Measurements from ENCODE around the gene AZIN2.

The AZIN2 gene

DNA sequence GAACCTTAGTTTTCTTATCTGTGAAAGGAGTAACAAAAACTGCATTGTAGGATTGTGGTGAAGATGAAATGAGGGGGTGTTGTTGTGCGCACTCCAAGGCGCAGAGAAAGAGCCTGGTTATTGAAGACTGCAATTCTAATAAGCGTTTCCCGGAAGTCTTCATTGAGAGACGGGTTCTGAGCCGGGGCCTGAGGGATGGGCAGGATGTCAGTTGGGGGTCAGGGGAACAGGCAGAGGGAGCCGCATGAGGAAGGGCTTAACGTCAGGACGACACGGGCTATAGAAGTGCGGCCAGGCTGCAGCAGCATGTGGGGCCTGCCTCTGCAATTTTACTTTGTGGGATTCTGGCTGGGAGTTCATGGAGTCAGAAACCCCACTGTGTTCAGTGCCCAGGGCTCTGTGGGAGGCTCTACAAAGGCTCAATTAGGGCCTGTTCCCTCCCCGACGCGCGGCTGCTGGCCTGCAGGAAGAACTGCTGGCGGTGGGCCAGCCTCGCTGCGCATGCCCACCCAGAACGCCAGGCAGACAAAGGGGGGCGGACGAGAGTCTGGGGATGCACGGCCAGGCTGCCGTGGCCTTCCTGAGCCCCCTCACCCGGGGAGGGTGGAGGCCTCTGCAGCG, 80.2 kb downstream of the AZIN2 start:
- H3K27ac ChIP-seq = no peak overlapping the region
- TF ChIP-seq, protein P1, sequence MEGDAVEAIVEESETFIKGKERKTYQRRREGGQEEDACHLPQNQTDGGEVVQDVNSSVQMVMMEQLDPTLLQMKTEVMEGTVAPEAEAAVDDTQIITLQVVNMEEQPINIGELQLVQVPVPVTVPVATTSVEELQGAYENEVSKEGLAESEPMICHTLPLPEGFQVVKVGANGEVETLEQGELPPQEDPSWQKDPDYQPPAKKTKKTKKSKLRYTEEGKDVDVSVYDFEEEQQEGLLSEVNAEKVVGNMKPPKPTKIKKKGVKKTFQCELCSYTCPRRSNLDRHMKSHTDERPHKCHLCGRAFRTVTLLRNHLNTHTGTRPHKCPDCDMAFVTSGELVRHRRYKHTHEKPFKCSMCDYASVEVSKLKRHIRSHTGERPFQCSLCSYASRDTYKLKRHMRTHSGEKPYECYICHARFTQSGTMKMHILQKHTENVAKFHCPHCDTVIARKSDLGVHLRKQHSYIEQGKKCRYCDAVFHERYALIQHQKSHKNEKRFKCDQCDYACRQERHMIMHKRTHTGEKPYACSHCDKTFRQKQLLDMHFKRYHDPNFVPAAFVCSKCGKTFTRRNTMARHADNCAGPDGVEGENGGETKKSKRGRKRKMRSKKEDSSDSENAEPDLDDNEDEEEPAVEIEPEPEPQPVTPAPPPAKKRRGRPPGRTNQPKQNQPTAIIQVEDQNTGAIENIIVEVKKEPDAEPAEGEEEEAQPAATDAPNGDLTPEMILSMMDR (conservative IDR thresholded peaks at IDR 0.05) = no peak

DNA sequence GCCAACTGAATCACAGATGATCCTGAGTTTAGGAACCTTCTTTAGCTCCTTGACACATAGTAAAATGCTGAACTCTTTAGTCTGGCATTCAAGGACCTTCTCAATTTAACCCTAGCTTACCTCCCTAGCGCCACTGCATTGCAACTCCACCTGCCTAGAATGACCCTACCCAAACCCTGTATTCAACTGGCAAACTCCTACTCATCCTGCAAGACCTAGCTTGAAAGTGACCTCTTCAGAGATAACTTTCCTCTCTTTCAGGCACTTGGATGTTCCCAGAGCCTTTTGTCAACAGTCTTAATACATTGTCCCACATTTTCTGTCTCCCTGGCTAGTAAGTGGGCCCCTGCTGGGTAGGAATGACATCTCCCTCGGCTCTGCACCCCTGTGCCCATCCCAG, 81.2 kb downstream of the AZIN2 start:
- H3K27ac ChIP-seq = no peak overlapping the region
- TF ChIP-seq, protein P1 (conservative IDR thresholded peaks at IDR 0.05) = no peak

DNA sequence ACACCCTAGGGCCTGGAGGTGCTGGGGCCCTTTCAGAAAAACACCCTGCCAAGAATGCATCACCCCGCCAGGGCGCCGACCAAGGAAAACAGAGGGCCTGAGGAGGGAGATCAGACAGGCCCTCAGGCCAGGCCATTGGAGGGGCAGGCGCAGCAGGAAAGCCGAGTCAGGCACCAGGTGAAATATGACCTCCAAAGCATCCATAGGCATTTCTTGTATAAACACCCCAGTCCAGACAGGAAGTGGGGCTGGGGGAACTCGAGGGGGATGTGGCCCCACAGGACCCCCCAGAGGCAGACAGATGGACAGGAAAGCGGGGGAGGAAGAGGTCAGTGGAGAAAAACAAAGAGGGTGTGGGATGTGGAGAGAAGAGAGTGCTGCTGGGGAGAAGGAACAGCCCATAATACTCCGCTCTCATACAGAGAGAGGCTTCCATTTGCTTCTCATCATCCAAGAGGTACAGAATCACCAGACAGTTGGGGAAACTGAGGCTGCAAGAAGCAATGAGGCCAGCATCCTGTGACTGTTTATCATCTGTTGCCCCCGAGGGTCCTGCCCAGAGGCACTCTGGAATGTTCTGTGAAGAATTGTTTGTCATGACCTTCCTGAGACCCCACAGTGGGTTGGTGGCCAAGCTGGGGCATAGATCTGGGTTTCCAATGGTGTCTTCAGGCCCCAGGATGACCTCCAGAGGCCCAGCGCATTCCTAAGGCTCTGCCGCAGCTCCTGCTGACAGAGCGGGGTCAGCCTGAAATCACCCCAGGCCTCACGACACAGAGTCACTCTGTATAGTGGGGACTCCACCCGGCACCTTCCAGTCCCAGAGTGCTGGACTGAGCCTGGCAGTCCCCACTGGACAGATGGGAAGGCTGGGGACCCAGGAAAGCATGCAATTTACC, 82.9 kb downstream of the AZIN2 start:
- TF ChIP-seq, protein P1 (conservative IDR thresholded peaks at IDR 0.05) = no peak

DNA sequence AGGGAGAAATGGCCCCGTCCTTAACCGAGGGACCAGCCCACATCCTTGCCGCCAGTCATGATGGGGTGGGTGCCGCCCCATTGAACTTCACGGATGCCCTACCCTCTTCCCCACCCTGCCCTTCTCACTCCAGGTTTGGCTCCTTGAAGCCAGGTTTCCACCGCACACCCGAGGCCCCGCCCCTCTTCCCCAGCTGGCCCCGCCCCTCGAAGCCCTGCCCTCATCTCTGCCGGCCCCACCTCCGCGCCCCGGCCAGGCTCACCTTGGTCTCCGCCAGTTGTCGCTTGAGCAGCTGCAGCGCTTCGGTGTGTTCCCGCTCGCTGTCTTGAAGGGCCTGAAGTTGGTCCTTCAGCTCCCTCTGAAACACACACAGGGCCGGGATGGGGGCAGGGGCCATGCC, 84.3 kb downstream of the AZIN2 start:
- TF ChIP-seq, protein P1 (conservative IDR thresholded peaks at IDR 0.05) = no peak
- H3K27ac ChIP-seq = no peak overlapping the region

More for the DNA sequence above, 82.9 kb downstream of the AZIN2 start:
- no peak overlapping the region for H3K27ac ChIP-seq

DNA sequence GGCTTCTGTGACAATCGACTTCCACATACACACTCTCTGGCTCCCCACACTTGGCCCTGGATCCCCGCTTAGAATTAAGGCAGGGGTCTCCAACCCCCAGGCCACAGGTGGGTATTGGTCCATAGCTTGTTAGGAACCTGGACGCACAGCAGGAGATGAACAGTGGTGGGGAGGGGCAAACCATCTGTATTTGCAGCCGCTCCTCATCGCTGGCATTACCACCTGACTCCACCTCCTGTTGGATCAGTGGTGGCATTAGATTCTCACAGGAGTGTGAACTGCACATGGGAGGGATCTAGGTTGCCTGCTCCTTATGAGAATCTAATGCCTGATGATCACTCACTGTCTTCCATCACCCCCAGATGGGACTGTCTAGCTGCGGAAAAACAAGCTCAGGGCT, 84.9 kb downstream of the AZIN2 start:
- H3K27ac ChIP-seq = no peak overlapping the region
- TF ChIP-seq, protein P1 (conservative IDR thresholded peaks at IDR 0.05) = no peak

DNA sequence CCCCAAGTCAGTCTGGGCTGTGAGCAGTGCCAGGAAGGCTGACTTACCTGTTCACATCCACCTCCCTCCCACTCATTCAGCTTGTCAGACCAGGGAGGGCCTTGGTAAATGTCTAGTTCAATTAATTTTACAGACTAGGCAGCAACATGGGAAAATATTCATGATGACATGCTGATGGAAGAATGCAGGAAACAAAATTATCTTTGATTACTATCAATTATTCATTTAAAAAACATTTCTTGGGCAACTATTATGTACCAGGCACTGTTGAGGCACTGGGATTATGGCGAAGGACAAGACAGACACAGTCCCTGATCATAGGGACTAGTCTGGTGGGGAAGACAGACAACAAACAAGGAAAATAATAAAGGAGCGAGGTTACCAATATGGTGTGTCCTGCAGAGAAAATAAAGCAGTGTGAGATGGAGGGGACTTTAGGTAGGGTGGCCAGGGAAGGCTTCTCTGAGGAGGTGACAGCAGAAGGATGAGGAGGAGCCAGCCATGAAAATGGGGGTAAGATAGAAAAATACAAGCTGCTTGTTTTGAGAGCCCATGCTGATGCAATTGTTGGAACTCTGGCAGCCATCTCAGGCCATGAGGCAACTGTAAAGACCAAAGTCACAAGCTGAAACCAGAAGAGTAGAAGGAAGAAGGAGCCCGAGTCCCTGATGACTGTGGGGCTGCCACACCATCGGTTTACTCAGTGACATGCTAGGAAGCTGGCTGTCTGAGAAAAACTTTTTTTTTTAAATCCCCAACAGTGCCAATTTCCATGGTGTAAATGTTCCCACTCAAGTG, 86.9 kb downstream of the AZIN2 start:
- TF ChIP-seq, protein P1 (conservative IDR thresholded peaks at IDR 0.05) = no peak
- no peak overlapping the region for H3K27ac ChIP-seq

Data from VCaP (cell line).